ENCODE data around the gene TMEM165. TPM values are rescaled to one million over a fixed set of nuclear protein-coding genes. Genes with fewer than 3 reads are reported as not detected.

Gene TMEM165
- total RNA-seq, 4 donors from 2014 or later = 79.5 to 215 (median 136) TPM

DNA sequence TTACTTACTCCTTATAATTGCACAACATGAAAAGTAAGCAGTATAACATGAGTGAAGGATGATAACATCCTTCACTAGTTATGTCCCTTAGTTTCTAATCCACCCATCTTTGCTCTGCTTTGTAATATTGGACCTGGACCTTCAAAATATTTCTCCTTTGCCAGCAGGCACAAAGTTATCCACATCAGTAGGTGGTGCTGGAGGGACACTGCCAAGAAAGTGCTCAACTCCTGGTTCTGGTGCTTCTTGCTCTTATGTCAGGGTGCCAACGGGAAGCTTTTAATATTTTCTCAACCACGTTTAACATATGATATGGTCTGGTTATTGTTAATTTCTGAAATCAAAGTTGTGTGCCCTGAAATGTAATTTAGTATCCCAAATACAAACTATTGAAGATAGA lies 49.1 kb downstream of the TMEM165 start:
- Histone ChIP-seq H3K27ac (no peak overlapping the region), H3K9me3 (no peaks in the 10 kb centered on the region), H3K4me3 (no peak overlapping the region), H3K4me1 (peaks cover 0 to 4% (median 0%) of the 10 kb centered on the region in 4 donors), H3K36me3 (peaks cover 0 to 30% (median 11%) of the 10 kb centered on the region in 4 donors), H3K27me3 (no peaks in the 10 kb centered on the region)
- in situ Hi-C loops (cut with MboI; ENCODE audit: low pct_ligation_motif_present in 1 of 4, low pct_unique_long_range_greater_than_20kb in 1 of 4, low sequenced_read_pairs in 3 of 4) = no loop called here
- intact Hi-C loops (cut with DNase I; ENCODE audit: low total_unique reads) = no loop called here
- no peak for TF ChIP-seq POLR2AphosphoS5 (IDR thresholded peaks at IDR 0.05)
- TF ChIP-seq, protein P1, sequence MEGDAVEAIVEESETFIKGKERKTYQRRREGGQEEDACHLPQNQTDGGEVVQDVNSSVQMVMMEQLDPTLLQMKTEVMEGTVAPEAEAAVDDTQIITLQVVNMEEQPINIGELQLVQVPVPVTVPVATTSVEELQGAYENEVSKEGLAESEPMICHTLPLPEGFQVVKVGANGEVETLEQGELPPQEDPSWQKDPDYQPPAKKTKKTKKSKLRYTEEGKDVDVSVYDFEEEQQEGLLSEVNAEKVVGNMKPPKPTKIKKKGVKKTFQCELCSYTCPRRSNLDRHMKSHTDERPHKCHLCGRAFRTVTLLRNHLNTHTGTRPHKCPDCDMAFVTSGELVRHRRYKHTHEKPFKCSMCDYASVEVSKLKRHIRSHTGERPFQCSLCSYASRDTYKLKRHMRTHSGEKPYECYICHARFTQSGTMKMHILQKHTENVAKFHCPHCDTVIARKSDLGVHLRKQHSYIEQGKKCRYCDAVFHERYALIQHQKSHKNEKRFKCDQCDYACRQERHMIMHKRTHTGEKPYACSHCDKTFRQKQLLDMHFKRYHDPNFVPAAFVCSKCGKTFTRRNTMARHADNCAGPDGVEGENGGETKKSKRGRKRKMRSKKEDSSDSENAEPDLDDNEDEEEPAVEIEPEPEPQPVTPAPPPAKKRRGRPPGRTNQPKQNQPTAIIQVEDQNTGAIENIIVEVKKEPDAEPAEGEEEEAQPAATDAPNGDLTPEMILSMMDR (IDR thresholded peaks at IDR 0.05) = no peak
- no peak for TF ChIP-seq EP300 (IDR thresholded peaks at IDR 0.05; ENCODE audit: low read depth)
- no peak for TF ChIP-seq POLR2A (IDR thresholded peaks at IDR 0.05)
- no peak for DNase-seq
- 50 to 63% methylated on average over 1 of the region's 2 CpGs for WGBS, 2 donors (ENCODE audit: low coverage in 1 of 2)

DNA sequence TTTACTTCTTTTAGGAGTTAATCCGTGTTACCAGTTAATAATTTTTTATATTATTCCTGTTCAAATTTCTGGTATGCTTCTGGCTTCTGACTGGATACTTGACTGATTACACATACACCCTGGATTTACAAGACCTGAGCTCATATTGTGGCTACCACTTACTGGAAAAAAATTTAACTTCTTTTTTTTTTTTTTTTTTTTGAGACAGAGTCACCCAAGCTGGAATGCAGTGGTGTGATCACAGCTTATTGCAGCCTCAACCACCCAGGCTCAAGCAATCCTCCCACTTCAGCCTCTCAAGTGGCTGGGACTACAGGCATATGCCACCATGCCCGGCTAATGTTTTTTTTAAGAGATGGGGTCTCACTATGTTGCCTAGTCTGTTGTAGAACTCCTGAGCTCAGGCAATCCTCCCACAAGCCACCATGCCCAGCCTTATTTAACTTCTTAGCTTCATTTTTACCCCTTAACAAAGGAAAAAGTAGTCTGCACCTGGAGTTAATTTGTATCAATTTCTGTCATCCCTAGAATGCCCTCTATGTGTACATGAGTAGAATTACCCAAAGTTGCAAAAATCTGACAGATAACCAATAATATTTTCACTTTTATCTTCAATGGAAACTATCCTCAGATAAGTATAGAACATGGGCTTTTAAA lies 50.3 kb downstream of the TMEM165 start:
- Histone ChIP-seq H3K9me3 (no peaks in the 10 kb centered on the region), H3K36me3 (peaks cover 0 to 30% (median 14%) of the 10 kb centered on the region in 4 donors), H3K4me3 (no peak overlapping the region), H3K27ac (no peak overlapping the region), H3K4me1 (peaks cover 0 to 4% (median 0%) of the 10 kb centered on the region in 4 donors), H3K27me3 (no peaks in the 10 kb centered on the region)
- 93 to 98% methylated on average over 2 of the region's 2 CpGs for WGBS, 2 donors (ENCODE audit: low coverage in 1 of 2)
- intact Hi-C loops (cut with DNase I; ENCODE audit: low total_unique reads) (no loop called here), in situ Hi-C loops (cut with MboI; ENCODE audit: low pct_ligation_motif_present in 1 of 4, low pct_unique_long_range_greater_than_20kb in 1 of 4, low sequenced_read_pairs in 3 of 4) (no loop called here)
- TF ChIP-seq POLR2AphosphoS5 (IDR thresholded peaks at IDR 0.05) (no peak), POLR2A (IDR thresholded peaks at IDR 0.05) (no peak), EP300 (IDR thresholded peaks at IDR 0.05; ENCODE audit: low read depth) (no peak)
- TF ChIP-seq, protein P1 (IDR thresholded peaks at IDR 0.05) = no peak
- DNase-seq = no peak

DNA sequence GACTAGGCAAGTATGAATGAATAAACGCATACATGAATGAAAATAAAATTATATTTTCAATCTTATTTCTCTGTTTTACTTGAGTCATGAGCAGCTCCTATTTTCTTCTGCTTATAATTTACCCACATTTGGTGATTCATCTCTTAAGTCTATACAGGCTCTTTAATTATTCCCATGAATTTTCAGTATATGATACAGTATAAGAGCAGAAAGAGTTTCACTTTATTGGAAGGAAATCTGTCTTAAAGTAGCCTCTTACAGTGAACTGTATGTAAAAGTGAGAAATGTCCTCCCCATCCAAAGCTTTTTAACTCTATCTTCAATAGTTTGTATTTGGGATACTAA lies 50.8 kb downstream of the TMEM165 start:
- no peak for TF ChIP-seq POLR2AphosphoS5 (IDR thresholded peaks at IDR 0.05)
- TF ChIP-seq EP300 (IDR thresholded peaks at IDR 0.05; ENCODE audit: low read depth) = no peak
- TF ChIP-seq POLR2A (IDR thresholded peaks at IDR 0.05) = no peak
- TF ChIP-seq, protein P1 (IDR thresholded peaks at IDR 0.05) = no peak
- WGBS, 2 donors (ENCODE audit: low coverage in 1 of 2) = 94 to 100% methylated on average over 1 of the region's 1 CpG
- in situ Hi-C loops (cut with MboI; ENCODE audit: low pct_ligation_motif_present in 1 of 4, low pct_unique_long_range_greater_than_20kb in 1 of 4, low sequenced_read_pairs in 3 of 4) (no loop called here), intact Hi-C loops (cut with DNase I; ENCODE audit: low total_unique reads) (no loop called here)
- Histone ChIP-seq H3K4me1 (peaks cover 0 to 4% (median 0%) of the 10 kb centered on the region in 4 donors), H3K27me3 (no peaks in the 10 kb centered on the region), H3K27ac (no peak overlapping the region), H3K9me3 (no peaks in the 10 kb centered on the region), H3K36me3 (peaks cover 0 to 30% (median 14%) of the 10 kb centered on the region in 4 donors), H3K4me3 (no peak overlapping the region)
- no peak for DNase-seq

DNA sequence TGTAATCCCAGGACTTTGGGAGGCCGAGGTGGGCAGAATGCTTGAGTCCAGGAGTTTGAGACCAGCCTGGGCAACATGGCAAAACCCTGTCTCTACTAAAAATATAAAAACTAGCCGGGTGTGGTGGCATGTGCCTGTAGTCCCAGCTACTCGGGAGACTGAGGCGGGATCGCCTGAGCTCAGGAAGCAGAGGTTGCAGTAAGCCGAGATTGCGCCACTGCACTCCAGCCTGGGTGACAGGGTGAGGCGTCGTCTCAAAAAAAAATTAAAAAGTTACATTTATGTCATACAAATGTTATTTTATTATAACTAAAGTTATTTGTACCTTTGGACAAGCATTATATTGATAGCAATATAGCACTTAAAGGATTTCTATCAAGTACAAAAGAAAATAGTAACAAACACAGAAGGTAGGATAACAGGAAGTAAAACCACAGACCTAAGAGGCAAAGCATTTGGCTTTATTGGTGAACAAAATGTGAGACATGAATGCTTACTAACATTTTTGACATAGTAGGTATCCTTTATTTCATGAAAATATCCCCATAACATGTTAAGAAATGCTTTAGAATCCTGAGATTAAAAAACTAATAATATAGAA lies 51.5 kb downstream of the TMEM165 start:
- no peak overlapping the region for H3K4me3 ChIP-seq
- H3K36me3 ChIP-seq = peaks cover 0 to 30% (median 14%) of the 10 kb centered on the region in 4 donors
- in situ Hi-C loops (cut with MboI; ENCODE audit: low pct_ligation_motif_present in 1 of 4, low pct_unique_long_range_greater_than_20kb in 1 of 4, low sequenced_read_pairs in 3 of 4) (no loop called here), intact Hi-C loops (cut with DNase I; ENCODE audit: low total_unique reads) (no loop called here)
- H3K4me1 ChIP-seq = peaks cover 0 to 4% (median 0%) of the 10 kb centered on the region in 4 donors
- 92 to 100% methylated on average over 4 to 9 of the region's 9 CpGs for WGBS, 2 donors (ENCODE audit: low coverage in 1 of 2)
- no peaks in the 10 kb centered on the region for H3K9me3 ChIP-seq
- H3K27ac ChIP-seq = no peak overlapping the region
- no peak for DNase-seq
- H3K27me3 ChIP-seq = no peaks in the 10 kb centered on the region
- TF ChIP-seq POLR2AphosphoS5 (IDR thresholded peaks at IDR 0.05) = no peak
- TF ChIP-seq EP300 (IDR thresholded peaks at IDR 0.05; ENCODE audit: low read depth) = no peak
- TF ChIP-seq, protein P1 (IDR thresholded peaks at IDR 0.05) = no peak
- TF ChIP-seq POLR2A (IDR thresholded peaks at IDR 0.05) = no peak

All from transverse colon (tissue), 4 donors.